Esophagus (tissue), 2 donors: Measurements from ENCODE around the gene BPIFA1. TPM values are rescaled to one million over a fixed set of nuclear protein-coding genes. Genes with fewer than 3 reads are reported as not detected.

Experiments used
- H3K27ac ChIP-seq, 2 donors: one replicate each; pipeline ENCODE4 v1.5.1; 2013; ENCODE audit warnings: low read depth in 2 of 2, mild to moderate bottlenecking in 2 of 2, inconsistent platforms in 1 of 2, low read length in 1 of 2, moderate library complexity in 1 of 2
- H3K27me3 ChIP-seq, 2 donors: one replicate each; pipeline ENCODE4 v1.6.1; 2013; ENCODE audit warnings: low read length in 2 of 2, control low read depth in 1 of 2, mild to moderate bottlenecking in 1 of 2; ENCODE audit not compliant: insufficient read depth in 2 of 2, control insufficient read depth in 1 of 2
- H3K36me3 ChIP-seq, 2 donors: one replicate each; pipeline ENCODE4 v1.6.1; 2013; ENCODE audit warnings: low read length in 1 of 2; ENCODE audit not compliant: control insufficient read depth in 2 of 2, insufficient read depth in 2 of 2
- H3K4me1 ChIP-seq, 2 donors: one replicate each; pipeline ENCODE4 v1.6.1; 2013; ENCODE audit warnings: low read length in 1 of 2; ENCODE audit not compliant: control insufficient read depth in 2 of 2, insufficient read depth in 2 of 2
- H3K4me3 ChIP-seq, 2 donors: one replicate each; pipeline ENCODE4 v1.5.1; 2013; ENCODE audit warnings: low read length in 2 of 2, mild to moderate bottlenecking in 2 of 2, low read depth in 1 of 2, moderate library complexity in 1 of 2
- H3K9me3 ChIP-seq, 2 donors: one replicate each; pipeline ENCODE4 v1.6.1; 2013; ENCODE audit warnings: mild to moderate bottlenecking in 2 of 2, low read depth in 1 of 2, low read length in 1 of 2, moderate library complexity in 1 of 2; ENCODE audit not compliant: control insufficient read depth in 2 of 2, insufficient read depth in 1 of 2
- WGBS, 2 donors: extraction: QIAGEN DNeasy Blood & Tissue Kit; methylation state at CpG; one replicate each; pipeline ENCODE4 v1.1.7; 2013; 5-methylcytosine and 5-hydroxymethylcytosine counted together
- polyA plus RNA-seq, 2 donors: library from polyadenylated mRNA; stranded (reverse); fragments of 200-250 nt; gene quantifications; one replicate each; pipeline ENCODE4 v1.2.3, GENCODE V29; 2013
- donor health status: healthy with polysubstance abuse.
- donor health status: Bipolar disorder and iron deficiency.

The BPIFA1 gene
- polyA plus RNA-seq, 2 donors = not detected

- no peaks in the 10 kb centered on the region for H3K27me3 ChIP-seq
- H3K4me1 ChIP-seq = no peaks in the 10 kb centered on the region
- 77 to 87% methylated on average over 8 of the region's 8 CpGs for WGBS, 2 donors
- H3K9me3 ChIP-seq = peaks cover 0 to 2% of the 10 kb centered on the region in 2 donors
- no peak overlapping the region for H3K4me3 ChIP-seq
- H3K36me3 ChIP-seq = no peaks in the 10 kb centered on the region
- H3K27ac ChIP-seq = no peak overlapping the region
Observed at GRCh38 chr20:33291416-33291815, 55.6 kb downstream of the BPIFA1 start.

- 30 to 32% methylated on average over 7 of the region's 7 CpGs for WGBS, 2 donors
- H3K36me3 ChIP-seq = no peaks in the 10 kb centered on the region
- H3K4me1 ChIP-seq = no peaks in the 10 kb centered on the region
- H3K27me3 ChIP-seq = no peaks in the 10 kb centered on the region
- H3K27ac ChIP-seq = no peak overlapping the region
- H3K9me3 ChIP-seq = peaks cover 0 to 2% of the 10 kb centered on the region in 2 donors
- no peak overlapping the region for H3K4me3 ChIP-seq
Observed at GRCh38 chr20:33291830-33292355, 56.1 kb downstream of the BPIFA1 start.

Other genes with a start within 250 kb of the BPIFA1 start
- gene SUN5, start 231.6 kb upstream of the BPIFA1 start, polyA plus RNA-seq = not detected
- under 1 TPM; 0.08 to 0.85 TPM for gene BPIFB2, start 228.3 kb upstream of the BPIFA1 start, polyA plus RNA-seq
- not detected for gene BPIFB6, start 204.3 kb upstream of the BPIFA1 start, polyA plus RNA-seq
- gene BPIFB3, start 182.1 kb upstream of the BPIFA1 start, polyA plus RNA-seq = not detected
- not detected for gene BPIFB4, start 156.4 kb upstream of the BPIFA1 start, polyA plus RNA-seq
- not detected for gene BPIFA2, start 67.8 kb upstream of the BPIFA1 start, polyA plus RNA-seq
- not detected for gene BPIFA3, start 18.6 kb upstream of the BPIFA1 start, polyA plus RNA-seq
- gene BPIFB1, start 47.2 kb downstream of the BPIFA1 start, polyA plus RNA-seq = 1 to 10 TPM in 1 of 2 donors, under 1 TPM in 1; 0.77 to 1.4 TPM
- 10 to 100 TPM; 19.5 to 29.2 TPM for gene CDK5RAP1, start 165.5 kb downstream of the BPIFA1 start, polyA plus RNA-seq
- gene SNTA1, start 207.8 kb downstream of the BPIFA1 start, polyA plus RNA-seq = 10 to 100 TPM in 1 of 2 donors, 1 to 10 TPM in 1; 6.1 to 10.9 TPM